GM18502 (cell line): Measurements from ENCODE around the gene NKD2.
"Not testable (repeated sequence)": the region's sequence is repeated elsewhere in the genome, so short reads cannot be mapped to it uniquely, and the experiment has no call there.

Experiments used
- ATAC-seq: cut with Tn5 transposase; IDR thresholded peaks from one replicate; pipeline ENCODE4 v1.9.1; 2021; ENCODE audit warnings: mild to moderate bottlenecking; ENCODE audit not compliant: unreplicated experiment, poor library complexity

The NKD2 gene

DNA sequence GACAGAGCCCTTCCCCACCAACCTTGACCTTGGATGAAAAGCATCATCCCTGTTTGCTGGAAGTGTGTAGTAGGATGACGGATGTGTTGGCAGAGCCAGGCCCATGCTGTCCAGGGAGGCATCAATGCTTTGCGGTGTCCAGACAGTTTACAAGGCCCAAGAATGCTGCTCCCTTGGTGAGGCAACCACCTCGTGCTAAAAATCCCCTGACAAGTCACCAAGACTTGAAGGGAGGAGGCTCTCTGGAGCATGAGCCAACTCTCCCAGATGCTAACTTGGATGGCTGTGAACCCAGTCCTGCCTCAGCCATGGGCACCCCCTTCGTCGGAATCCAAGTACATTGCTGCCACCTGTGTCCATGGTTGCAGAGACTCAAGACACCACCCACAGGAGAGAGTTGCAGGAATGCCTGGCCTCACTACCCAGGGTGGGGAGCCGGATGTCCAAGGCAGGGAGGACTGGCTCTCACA lies 9.5 kb upstream of the NKD2 start:
- no peak for ATAC-seq

DNA sequence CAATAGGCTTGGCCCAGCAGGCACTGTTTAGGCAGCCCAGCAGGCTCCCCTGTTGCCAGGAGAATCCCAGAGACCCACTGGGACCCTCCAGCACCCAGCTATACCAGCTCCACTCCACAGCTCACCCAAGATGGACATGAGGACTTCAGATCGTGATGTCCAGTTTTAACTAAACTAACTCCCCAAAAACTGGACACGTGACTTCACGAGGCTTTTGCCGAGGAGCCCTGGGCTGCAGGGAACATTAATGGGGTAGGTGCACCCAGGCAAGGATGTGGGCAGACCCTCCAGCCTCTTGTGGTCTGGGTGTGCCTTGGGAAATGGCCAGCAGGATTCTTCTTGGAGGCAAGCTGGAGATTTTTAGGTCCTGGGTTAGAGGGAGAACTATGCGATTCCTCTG lies 8.9 kb upstream of the NKD2 start:
- ATAC-seq, result no peak

DNA sequence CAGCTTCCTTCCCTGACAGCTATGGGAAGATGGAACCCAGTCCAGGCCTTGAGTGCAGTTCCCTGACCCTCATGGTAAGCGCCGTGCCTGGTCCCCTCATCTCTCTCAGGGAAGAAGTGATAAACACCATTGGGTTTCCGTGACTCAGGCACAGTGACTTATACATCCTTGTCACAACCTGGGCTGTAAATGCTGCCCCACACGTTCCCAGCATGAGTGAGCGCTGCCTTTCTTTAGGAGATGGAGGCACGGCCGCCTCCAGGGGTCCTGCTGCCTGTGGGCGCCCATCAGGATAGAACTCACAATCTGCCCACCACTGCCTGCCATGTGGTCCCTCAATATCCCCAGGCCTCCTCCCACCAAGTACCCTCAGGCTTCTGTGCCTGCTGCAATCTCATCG lies 8.3 kb upstream of the NKD2 start:
- no peak for ATAC-seq

DNA sequence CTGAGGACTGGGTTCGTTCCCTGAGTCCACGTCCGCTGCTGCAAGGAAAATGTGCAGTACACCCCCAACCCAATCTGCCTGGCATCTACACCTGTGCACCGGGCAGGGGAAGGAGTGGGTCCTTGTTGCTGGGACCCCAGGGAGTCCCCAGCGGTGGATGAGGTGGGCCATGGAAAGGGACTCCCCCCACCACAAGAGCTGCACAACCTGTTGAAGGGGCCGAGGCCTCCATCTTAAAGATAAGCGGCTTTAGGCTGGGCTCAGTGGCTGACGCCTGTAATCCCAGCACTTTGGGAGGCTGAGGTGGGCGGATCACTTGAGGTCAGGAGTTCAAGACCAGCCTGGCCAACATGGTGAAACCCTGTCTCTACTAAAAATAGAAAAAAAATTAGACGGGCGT lies 7.8 kb upstream of the NKD2 start:
- ATAC-seq, result not testable (repeated sequence)

DNA sequence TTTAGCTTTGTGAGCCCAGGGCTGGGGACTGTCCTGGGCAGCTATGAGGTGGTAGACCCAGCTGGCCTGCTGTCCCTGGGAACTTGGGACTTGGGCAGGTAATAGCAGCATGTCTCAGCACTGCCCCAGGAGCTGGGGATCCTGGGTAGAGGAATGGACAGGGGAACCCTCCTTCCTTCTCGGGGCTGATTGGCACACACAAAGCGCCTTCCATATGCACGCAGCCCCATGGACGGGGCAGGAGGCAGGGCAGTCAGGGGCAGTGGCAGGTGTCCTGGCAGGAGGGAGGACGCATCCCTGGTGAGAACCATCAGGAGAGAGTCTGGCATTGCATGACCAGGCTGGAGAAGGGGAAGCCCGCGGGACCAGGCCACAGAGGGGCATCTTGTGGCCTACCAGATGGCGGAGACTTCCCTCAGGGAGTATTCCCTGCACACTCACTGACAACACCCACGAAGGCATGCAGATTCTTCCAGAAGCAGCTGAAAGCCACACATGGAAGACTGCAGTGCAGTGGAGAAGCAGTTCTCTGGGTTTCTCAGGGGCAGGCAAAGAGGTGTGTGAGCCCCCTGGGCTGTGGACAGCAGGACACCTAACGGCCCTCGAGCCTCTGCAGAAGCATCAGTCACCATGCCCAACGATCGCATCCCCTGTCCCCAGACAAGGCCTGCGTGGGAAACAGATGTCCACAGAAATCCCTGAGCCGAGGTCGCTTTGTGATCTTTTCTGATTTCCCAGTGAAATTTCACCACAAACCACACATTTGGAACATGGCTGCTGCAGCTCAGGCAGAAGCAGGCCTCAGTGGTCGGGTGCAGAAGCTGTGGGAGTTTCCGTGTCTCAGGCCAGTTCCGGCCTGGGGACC lies 7.0 kb upstream of the NKD2 start:
- ATAC-seq, result no peak

DNA sequence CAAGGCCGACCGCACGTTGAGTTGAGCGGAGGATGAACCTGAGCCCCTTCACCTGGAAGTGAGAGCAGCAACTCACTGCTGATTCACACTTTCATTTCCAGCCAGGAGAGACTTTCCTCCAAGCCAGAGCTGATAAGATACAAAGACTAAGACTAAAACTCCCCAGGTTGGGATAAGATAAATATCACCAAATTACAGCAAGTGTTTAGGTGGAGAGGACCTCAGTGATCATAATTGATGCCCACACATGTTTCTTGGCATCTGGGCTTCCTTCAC lies 6.4 kb upstream of the NKD2 start:
- no peak for ATAC-seq

DNA sequence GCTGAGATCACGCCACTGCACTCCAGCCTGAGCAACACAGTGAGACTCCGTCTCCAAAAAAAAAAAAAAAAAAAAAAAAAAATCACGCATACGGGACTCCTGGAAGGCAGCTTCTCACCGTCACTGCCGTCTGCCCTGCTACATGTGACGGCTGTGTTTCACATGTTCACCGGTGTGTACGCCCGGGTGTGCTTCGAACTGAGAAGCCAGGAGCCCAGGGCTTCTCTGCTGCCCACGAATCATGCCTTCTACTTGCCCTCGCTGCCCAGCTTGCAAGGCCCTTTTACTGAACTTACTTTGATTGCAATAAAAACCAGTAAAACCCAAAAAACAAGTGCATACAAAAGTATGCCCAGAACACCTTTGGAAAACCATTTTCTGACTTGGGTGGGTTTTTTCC lies 5.8 kb upstream of the NKD2 start:
- ATAC-seq, result no peak

DNA sequence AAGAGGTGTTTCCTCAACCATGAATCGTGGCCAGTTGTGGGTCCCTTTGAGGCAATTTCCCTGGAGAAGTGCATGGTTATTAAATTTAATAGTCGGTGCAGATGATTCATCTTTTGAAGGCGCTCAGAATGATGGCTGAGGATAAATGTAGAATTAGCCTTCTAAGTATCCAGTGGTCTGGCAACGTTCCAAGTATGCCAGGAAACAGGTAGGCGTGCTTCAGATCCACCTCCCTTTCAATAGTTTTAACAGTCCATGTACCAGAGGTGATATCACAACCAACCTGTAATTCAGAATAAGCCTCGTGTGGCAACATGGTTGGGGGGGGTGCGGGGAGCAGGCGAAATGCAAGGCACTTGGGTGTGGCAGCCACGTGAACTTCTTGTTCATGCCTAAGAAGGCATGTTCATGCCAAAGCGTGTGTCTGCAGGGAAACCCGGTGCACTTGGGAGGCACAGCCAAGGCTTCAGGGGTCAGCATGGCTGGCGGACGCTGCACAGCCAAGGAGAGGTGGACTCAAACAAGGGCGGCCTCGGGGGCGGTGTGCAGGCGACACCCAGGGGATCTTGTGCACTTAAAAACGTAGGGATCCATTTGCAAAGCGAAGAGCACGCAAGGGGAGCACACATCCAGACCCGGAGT lies 5.2 kb upstream of the NKD2 start:
- ATAC-seq, result no peak

DNA sequence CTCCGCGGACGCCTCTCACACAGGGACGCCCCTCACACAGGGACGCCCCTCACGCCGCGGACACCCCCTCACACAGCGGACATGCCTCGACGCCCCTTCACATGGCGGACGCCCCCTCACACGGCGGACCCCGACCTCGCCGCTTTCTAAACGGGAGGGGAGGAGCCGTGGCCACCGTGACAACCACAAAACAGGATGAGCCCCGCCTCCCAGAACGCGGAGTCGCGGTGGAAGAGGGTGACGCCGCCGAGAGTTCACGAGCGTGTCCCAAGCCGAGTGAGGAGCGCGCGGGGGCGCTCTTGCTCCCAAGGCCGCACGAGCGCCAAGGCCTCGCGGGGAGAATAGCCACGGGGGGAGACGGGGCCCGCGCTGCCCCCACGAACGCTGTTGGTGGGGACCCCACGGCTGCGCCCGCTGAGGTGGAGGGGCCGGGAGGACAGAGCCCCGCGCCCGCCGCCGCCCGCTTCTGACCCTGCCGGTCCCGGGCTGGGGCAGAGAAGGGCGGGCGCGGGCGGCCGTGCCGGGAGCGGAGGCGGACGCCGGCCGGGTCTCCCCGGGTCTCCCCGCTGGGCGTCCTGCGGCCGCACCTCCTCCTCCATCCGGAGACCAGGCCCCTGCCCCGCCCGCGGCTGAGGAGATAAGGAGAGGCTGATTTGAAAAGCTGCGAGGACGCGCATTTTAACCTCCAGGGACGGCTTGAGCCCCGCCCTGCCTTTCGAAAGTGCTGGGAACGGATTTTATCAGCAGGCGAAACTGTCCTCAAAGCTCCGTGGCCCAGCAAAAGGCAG lies 3.9 kb upstream of the NKD2 start:
- peak; percentile 67 for ATAC-seq

DNA sequence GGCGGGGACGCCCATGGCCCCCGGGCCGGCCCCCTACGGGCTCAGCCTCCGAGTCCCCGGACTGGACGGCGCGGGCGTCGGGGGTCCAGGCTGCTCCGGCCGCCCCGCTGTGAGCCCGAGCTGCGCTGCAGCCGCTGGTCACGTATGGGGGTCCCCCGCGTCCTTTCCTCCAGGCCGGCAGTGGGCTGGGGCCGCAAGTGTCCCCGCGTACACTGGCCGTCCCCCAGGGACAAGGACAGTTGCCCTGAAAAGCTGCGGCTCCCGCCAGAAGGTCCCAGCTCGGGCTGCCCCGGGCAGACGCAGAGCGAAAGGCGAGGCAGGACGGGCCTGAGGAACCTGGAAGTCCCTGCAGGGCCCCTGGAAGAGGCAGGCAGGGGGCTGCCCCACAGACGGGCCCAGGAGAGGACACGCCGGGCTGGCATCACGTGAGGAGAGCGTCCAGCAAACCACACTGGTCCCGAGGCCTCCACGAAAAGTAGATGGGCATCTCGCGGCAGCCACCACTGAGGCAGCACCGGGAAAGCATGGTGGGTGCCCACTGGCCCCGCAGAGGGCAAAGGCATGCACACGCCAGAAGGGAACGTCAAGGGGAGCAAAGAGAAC lies 3.3 kb upstream of the NKD2 start:
- no peak for ATAC-seq

DNA sequence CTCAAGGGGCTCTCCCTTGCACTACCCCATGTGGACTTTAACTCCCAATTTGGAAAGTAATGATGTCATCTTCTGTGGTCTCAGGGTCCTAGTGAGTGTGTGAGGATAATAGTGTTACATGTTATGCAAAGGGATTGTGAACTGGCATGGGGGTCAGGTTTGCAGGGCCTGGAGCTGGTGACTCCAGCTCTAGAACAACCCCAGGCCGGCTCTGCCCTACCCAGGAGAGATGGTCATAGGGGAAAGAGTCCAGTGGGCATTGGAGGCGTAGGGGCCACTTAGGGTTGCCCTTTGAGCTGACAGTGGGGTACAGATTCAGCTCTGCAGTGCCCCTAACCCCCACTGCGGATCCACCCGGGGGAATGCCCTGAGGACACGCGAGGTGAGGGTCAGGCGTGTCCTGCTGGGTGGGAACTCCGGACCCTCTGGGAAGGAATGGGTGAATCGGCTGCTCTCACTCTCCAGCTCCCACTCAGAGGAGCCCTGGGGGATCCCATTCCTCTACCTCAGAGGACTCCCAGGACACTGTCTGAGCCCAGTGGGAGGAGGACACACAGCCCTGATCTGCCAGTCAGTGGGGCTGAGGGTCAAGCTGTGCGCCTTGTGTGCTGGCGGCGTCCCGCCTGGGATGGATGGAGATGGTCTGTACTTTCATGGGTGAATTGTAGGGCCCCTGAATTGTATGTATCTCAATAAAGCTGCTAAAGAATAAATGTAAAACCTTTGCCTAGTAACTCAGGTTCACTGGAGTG lies 2.5 kb upstream of the NKD2 start:
- no peak for ATAC-seq

DNA sequence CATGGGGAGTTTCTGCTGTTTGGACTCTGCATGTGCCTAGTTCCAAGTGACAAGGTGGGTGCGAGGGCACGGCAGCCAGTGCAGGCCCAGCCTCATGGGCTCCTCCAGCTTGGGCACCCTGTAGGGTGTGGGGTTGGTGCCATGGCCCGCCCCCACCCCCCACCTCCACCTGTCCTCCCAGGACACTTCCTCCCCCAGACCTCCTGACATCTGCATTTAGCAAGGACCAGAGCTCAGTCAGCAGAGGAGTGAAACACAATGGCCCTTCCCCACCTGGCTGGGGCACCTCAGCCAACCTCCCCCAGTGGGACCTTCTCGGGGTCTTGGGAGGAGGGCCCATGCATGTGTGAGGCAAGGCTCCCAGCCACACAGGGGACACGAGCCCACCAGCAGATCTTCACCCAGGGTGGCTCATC lies 1.9 kb upstream of the NKD2 start:
- ATAC-seq, result no peak

DNA sequence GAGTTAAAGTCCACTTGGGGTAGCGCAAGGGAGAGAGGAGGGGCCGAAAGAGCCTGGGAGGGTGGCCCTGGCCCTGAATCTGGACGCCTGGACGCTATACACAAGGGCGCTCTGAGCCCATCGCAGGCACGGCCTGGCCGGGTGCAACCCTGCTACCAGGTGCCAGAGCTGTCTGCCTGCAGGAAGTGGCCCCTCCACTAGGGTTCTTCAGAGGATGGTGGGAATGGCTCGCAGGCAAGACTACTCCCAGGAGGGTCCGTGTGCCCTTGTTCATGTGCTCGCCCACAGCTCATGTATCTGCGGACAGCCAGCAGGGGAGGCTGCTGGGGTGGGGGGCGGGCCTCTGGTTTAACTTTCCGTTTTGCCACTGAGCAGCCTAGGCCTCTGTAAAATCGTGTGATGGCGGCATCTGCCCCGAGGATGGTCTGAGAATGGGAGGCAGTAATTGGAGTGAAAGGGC lies 1.4 kb upstream of the NKD2 start:
- no peak for ATAC-seq

DNA sequence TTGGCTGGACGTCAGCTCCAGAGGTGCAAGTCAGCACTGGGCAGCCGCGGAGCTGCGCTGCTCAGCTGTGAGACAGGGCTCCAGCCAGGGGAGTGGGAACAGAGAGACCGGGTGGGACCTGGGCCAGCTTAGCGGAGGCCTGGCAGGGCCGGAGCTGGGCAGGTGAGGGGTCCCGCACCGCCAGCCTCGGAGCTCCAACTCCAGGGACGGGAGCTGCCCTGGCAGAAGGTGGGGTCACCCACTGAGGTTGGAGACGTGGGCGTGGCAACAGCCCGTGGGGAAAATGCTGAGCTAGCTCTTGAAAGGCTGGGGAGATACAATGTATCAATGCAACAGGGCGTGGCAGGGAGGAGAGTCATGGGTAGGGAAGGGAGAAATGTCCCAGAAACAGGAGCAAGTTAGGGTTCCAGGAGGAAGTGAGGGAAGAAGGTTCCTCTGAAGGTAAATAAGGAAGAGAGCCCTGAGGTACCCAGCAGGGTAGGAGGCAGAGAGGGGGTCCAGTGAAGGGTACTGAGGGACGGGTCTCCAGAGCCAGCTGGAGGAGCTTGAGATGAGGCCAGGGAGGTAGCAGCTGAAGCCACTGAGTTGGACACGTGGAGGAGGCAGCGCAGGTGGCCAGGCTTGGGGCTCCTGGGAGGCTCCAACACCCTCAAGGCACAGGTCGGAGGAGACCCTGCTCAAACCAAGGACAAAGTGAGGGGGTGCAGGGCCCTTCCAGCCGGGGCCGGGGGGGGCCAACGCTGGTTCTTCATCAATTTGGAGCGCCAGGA lies 736 bp upstream of the NKD2 start:
- no peak for ATAC-seq

DNA sequence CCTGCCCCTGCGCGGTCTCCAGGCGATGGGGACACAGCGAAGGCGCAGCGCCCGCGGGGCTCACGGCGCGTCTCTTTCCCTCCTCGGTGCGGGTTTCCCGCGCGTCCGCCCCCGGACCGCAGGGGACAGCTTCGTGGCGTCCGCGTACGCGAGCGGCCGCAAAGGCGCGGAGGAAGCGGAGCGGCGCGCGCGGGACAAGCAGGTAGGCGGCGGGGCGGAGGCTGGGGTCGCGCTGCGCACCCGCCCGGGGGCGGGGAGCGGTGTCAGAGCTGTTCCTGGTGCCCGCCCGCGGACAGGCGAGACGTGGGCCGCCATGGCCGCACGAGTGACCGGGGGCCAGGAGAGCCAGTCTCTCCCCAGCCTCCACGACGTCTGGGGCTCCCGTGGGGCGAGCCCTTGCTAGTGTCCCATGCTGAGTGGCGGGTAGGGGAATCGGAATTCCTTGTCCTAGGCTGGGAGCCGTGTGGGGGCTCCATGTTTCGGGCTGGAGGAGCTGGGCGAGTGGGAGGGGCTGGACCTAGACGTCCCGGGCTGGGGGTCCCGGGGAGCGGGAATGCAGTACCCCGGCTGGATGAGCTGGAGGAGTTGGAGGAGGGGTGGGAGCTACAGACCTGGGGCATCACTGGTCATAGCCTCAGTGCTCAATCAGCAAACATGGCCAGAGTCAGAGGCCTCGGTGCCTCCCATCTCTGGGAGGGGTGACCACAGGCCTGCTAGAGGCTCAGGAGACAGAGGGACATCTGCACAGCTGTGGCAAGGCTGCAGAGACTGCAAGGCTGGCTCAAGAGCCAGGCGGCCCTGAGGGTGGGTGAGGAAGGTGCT lies 968 bp downstream of the NKD2 start:
- ATAC-seq, result no peak

DNA sequence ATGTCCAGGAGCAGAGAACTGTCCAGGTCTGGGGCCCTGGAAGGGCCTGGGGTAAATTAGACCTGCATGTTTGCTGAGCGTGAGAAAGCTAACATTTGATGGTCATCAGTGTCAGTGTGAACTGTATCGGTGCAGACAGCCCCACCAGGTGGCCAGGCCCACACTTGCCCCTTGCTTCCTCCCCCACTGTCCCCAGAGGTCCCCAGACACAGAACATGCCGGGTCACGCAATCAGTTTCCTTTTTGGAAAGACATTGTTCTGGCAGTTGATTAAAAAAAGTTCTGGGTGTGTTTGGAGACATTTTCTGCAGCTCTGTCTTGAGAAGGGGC lies 1.5 kb downstream of the NKD2 start:
- no peak for ATAC-seq

DNA sequence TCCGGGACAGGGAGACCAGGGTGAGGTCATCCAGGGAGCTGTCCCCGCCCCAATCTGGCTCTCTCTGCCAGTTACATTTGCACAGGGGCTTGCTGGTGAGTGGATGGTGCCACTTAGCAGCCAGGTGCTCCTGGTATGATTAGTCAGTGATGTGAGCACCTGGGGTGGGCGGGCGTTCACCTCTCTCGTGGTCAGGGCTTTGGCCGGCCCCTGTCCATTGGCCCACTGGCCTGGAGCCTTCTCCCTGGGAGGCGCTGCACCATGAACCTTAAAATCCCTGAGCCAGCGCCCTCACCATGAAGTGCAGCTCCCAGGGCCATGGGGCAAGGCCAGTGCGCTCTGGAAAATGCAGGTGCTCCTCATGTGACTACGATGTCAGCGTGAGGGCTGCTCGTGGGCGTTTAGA lies 2.0 kb downstream of the NKD2 start:
- no peak for ATAC-seq

DNA sequence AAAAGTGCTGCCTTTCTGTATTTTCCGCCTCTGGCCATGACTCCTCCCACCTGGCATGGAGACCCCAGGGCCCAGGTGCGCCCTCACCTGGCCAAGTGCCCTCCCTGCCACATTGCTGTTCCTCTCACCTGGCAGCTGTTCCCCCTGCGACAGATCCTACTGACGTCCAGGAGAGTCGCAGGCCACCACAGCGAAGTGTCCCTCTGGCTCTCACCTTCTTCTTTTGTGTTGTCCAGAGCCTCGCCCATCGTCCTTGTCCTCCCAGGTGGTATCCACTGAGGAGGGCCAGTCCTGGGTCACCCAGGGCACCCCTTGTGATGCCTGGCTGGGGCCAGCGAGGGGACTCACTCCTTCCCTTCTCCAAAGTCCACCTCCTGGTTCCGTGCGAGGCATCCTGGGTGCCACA lies 2.6 kb downstream of the NKD2 start:
- no peak for ATAC-seq
